Smooth muscle cell (in vitro differentiated cells): Measurements from ENCODE around the gene SHISA7. TPM values are rescaled to one million over a fixed set of nuclear protein-coding genes. Genes with fewer than 3 reads are reported as not detected.
A peak's percentile ranks its signal among the peaks of the same experiment; 100 is the strongest.

Experiments used
- DNase-seq: peaks from one replicate; lab custom pipeline; 2025; ENCODE audit not compliant: unreplicated experiment; lab: John Stamatoyannopoulos, UW
- H2AFZ ChIP-seq: fragments of 200-600 bp; sonication (generic); 2 replicates; pipeline ENCODE4 v1.6.0; 2016; ENCODE audit warnings: antibody characterized with exemption, low read depth, mild to moderate bottlenecking
- H3F3A ChIP-seq: fragments of 200-600 bp; sonication (generic); 2 replicates; pipeline ENCODE4 v1.6.0; 2017; ENCODE audit warnings: antibody characterized with exemption, low read depth
- H3K27ac ChIP-seq: fragments of 200-600 bp; sonication (generic); 2 replicates; pipeline ENCODE4 v1.5.1; 2016; ENCODE audit warnings: low read depth, mild to moderate bottlenecking
- H3K27me3 ChIP-seq: fragments of 200-600 bp; sonication (generic); 2 replicates; pipeline ENCODE4 v1.6.1; 2016; ENCODE audit warnings: low read depth, mild to moderate bottlenecking
- H3K36me3 ChIP-seq: fragments of 200-600 bp; sonication (generic); 2 replicates; pipeline ENCODE4 v1.5.1; 2016; ENCODE audit warnings: low read depth
- H3K4me1 ChIP-seq: fragments of 200-600 bp; sonication (generic); 2 replicates; pipeline ENCODE4 v1.5.1; 2016; ENCODE audit warnings: low read depth
- H3K4me2 ChIP-seq: fragments of 200-600 bp; sonication (generic); 2 replicates; pipeline ENCODE4 v1.6.0; 2016; ENCODE audit warnings: mild to moderate bottlenecking
- H3K4me3 ChIP-seq: fragments of 200-600 bp; sonication (generic); 2 replicates; pipeline ENCODE4 v1.5.1; 2016; ENCODE audit warnings: mild to moderate bottlenecking
- H3K79me2 ChIP-seq: fragments of 200-600 bp; sonication (generic); 2 replicates; pipeline ENCODE4 v1.6.0; 2016; ENCODE audit warnings: low read depth, mild to moderate bottlenecking
- H3K9ac ChIP-seq: fragments of 200-600 bp; sonication (generic); 2 replicates; pipeline ENCODE4 v1.6.0; 2016; ENCODE audit warnings: low read depth
- H3K9me3 ChIP-seq: fragments of 200-600 bp; sonication (generic); replicated peaks from 2 replicates; pipeline ENCODE4 v1.5.1; 2016; ENCODE audit warnings: low read depth
- H4K20me1 ChIP-seq: fragments of 200-600 bp; sonication (generic); 2 replicates; pipeline ENCODE4 v1.6.0; 2016; ENCODE audit warnings: low read depth
- WGBS: methylation state at CpG from one replicate; pipeline ENCODE4 v1.1.7; 2016; ENCODE audit warnings: low lambda C conversion rate; 5-methylcytosine and 5-hydroxymethylcytosine counted together
- polyA plus RNA-seq: library from polyadenylated mRNA; unstranded; fragments of >200 nt; fragmentation: Nextera tagmentation; extraction: Ambion mirVana; gene quantifications from 2 replicates; pipeline ENCODE4 v1.2.1, GENCODE V29; 2016
- total RNA-seq: library from RNA; depleted of rRNA; stranded (reverse); fragments of >200 nt; gene quantifications from 2 replicates; pipeline ENCODE4 v1.2.3, GENCODE V29; 2014
- TF ChIP-seq, protein P1 (sequence below): fragments of 200-600 bp; sonication (generic); IDR thresholded peaks from 2 replicates; pipeline ENCODE4 v1.5.1; 2017; ENCODE audit warnings: borderline replicate concordance, mild to moderate bottlenecking, antibody characterized with exemption; ENCODE audit not compliant: insufficient read depth, poor library complexity, severe bottlenecking

SHISA7 gene
- total and polyA plus RNA-seq, 2 experiments from 2014 or later: not detected

DNA sequence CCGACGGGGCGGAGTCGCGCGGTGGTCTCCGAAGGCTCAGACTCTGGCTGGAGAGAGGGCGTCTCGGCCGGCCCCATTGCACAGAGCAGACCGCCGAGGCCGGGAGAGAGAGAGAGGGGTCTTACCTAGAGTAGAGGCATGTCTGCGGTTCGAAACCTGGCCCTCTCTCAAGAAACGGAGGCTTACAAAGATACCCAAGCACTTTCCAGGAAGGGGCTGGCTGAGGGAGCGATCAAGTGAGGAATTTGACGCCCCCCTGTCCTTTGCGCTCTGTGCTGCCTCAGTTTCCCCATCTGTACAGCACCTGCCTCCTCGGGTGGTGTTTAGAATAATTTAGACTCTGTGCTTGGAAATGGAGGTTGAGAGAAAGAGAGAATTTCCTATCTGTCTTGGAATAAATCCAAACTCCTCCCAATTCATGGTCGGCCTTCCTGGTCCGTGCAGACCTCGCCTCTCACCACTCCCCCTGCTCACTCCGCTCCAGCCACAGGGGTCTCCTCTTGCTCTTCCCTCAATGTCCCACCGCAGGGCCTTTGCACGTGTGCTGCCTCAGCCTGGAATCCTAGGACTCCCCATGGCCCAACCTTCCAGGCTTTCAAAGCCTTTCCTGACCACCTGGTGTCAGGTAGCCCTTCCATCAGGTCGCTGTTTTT lies 19.0 kb upstream of the SHISA7 start:
- Histone ChIP-seq H2AFZ (peak overlapping the region; percentile 46), H3K4me1 (peaks cover 4% of the 10 kb centered on the region), H3K27ac (no peak overlapping the region), H3K27me3 (peaks cover 14% of the 10 kb centered on the region), H3K4me2 (peak overlapping the region; percentile 83), H4K20me1 (peaks cover 19% of the 10 kb centered on the region), H3K79me2 (no peaks in the 10 kb centered on the region), H3K9me3 (no peaks in the 10 kb centered on the region), H3K9ac (no peak overlapping the region), H3K4me3 (peak overlapping the region; percentile 49), H3K36me3 (no peaks in the 10 kb centered on the region), H3F3A (peaks cover 8% of the 10 kb centered on the region)
- DNase-seq: no peak
- TF ChIP-seq, protein P1, sequence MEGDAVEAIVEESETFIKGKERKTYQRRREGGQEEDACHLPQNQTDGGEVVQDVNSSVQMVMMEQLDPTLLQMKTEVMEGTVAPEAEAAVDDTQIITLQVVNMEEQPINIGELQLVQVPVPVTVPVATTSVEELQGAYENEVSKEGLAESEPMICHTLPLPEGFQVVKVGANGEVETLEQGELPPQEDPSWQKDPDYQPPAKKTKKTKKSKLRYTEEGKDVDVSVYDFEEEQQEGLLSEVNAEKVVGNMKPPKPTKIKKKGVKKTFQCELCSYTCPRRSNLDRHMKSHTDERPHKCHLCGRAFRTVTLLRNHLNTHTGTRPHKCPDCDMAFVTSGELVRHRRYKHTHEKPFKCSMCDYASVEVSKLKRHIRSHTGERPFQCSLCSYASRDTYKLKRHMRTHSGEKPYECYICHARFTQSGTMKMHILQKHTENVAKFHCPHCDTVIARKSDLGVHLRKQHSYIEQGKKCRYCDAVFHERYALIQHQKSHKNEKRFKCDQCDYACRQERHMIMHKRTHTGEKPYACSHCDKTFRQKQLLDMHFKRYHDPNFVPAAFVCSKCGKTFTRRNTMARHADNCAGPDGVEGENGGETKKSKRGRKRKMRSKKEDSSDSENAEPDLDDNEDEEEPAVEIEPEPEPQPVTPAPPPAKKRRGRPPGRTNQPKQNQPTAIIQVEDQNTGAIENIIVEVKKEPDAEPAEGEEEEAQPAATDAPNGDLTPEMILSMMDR: no peak
- 34% methylated on average over 25 of the region's 27 CpGs for WGBS

DNA sequence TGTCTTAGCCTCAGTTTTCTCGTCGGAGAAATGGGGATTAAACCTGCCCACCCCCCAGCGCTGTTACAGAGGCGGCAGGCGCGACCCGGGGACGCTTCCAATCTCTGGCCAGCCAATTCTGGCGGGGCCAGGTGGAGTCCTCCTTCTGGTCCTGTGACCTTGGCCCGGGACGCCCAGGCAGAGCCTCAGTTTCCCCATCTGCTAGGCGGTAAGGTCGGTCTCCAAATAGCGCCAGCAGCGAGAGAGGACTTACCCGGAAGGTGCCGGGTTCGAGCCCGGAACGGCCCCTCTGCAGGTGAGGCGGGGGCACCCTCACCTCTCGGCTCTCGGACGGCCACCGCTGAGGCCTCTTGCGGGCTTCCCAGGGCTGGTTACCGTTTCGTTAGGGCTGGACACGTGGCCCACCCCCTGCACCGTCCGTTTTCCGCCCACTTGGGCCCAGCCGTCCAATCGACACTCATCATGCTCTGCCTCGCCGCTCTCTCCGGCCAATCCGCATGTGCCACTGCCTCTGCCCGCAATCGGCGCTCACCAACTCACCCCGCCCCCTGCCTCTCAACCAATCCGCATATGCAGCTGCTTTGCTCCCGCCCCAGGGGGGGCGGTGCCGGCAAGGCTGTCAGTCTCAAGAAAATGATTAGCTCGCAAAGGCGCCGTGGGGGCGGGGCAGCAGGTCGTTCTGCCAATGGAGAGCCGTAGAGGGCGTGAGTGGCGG lies 18.3 kb upstream of the SHISA7 start, which contains the start of gene ISOC2:
Gene ISOC2 (minus strand): TSS at position 384 of the 715 bp plus-strand sequence. CDS start 5,156 bp downstream, outside the sequence.
- Histone ChIP-seq H3K9ac (peak within 1 kb of the TSS; percentile 67), H3K27ac (peak within 1 kb of the TSS; percentile 26), H2AFZ (peak within 1 kb of the TSS; percentile 46), H4K20me1 (peaks cover 22% of the 10 kb centered on the region), H3F3A (peaks cover 6% of the 10 kb centered on the region), H3K9me3 (no peaks in the 10 kb centered on the region), H3K4me1 (peaks cover 4% of the 10 kb centered on the region), H3K79me2 (no peaks in the 10 kb centered on the region), H3K4me3 (peak within 1 kb of the TSS; percentile 70), H3K4me2 (peak within 1 kb of the TSS; percentile 90), H3K36me3 (no peaks in the 10 kb centered on the region), H3K27me3 (peaks cover 14% of the 10 kb centered on the region)
- TF ChIP-seq, protein P1: no peak
- under 1% methylated on average over 54 of the region's 54 CpGs for whole genome bisulfite sequencing
- peak; percentile 99 for DNase-seq

DNA sequence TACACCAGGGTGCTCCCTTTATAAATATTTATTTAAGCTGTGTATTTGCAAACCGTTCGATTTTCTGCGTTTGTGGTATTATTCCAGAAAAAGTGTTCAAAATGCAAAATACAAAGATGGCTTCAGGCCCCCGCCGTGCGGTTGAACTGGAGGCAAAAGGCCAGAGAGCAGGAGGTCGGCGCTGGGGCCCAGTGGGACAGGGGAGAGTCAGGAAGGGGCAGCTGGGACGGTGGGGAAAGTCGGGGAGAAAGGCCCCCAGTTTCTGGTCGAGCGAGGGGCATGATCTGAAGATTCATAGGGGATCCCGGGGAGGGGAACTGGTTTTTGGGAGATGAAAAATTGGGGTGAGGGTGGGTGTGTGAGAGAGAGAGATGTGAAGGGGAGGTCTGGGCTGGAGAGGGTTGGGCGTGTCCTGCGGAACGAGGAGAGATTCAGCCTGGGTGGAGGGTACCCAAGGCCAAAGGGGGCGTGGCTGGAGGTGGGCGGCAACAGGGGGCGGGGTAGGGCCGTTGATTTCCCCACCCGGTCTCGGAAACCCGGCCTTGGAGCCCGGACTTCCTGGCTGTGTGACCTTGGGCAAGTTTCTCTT lies 17.7 kb upstream of the SHISA7 start:
- H3K4me2 ChIP-seq: peak overlapping the region; percentile 90
- no peaks in the 10 kb centered on the region for H3K9me3 ChIP-seq
- no peaks in the 10 kb centered on the region for H3K79me2 ChIP-seq
- peak overlapping the region; percentile 26 for H3K27ac ChIP-seq
- peaks cover 22% of the 10 kb centered on the region for H4K20me1 ChIP-seq
- TF ChIP-seq, protein P1: no peak
- H3K27me3 ChIP-seq: peaks cover 14% of the 10 kb centered on the region
- peak overlapping the region; percentile 70 for H3K4me3 ChIP-seq
- H3K9ac ChIP-seq: peak overlapping the region; percentile 67
- 9% methylated on average over 21 of the region's 24 CpGs for whole genome bisulfite sequencing
- DNase-seq: peak; percentile 49
- peaks cover 4% of the 10 kb centered on the region for H3K4me1 ChIP-seq
- no peak overlapping the region for H2AFZ ChIP-seq
- H3K36me3 ChIP-seq: no peaks in the 10 kb centered on the region
- no peaks in the 10 kb centered on the region for H3F3A ChIP-seq
